Measurements from ENCODE around the gene JUP. TPM values are rescaled to one million over a fixed set of nuclear protein-coding genes. Genes with fewer than 3 reads are reported as not detected.
A peak's percentile ranks its signal among the peaks of the same experiment; 100 is the strongest.

The JUP gene
- total and polyA plus RNA-seq, 2 of the 13 experiments (the other 11 are each of a cell fraction or from before 2014, with no cell fraction given) = 12.1 to 20.6 TPM

GRCh38 chr17:41816637-41817320, 30.3 kb upstream of the JUP start (continued):
- TF ChIP-seq ZNF275 (CRISPR knock-in tag; IDR thresholded peaks at IDR 0.05; ENCODE audit: borderline replicate concordance) (no peak), CENPX (CRISPR knock-in tag; IDR thresholded peaks at IDR 0.05) (no peak), ZBTB25 (CRISPR knock-in tag; IDR thresholded peaks at IDR 0.05) (no peak), RERE (CRISPR knock-in tag; IDR thresholded peaks at IDR 0.05; ENCODE audit: low read depth) (no peak), HNRNPUL1 (IDR thresholded peaks at IDR 0.05; ENCODE audit: low read depth, low read length) (no peak), FOXP1 (IDR thresholded peaks at IDR 0.05) (no peak), FOXP1 (CRISPR knock-in tag; IDR thresholded peaks at IDR 0.05) (no peak), ZBTB38 (CRISPR knock-in tag; IDR thresholded peaks at IDR 0.05) (0 out of 2 replicates have a peak, but pooled peaks have one; percentile 34), ZNF792 (CRISPR knock-in tag; IDR thresholded peaks at IDR 0.05) (no peak), BATF2 (CRISPR knock-in tag; IDR thresholded peaks at IDR 0.05) (0 out of 2 replicates have a peak, but pooled peaks have one; percentile 41), MYNN (CRISPR knock-in tag; IDR thresholded peaks at IDR 0.05; ENCODE audit: low read depth) (no peak), HMGXB4 (CRISPR knock-in tag; IDR thresholded peaks at IDR 0.05; ENCODE audit: borderline replicate concordance in 1 of 2, low read depth in 1 of 2) (no peak), AGO2 (optimal IDR thresholded peaks at IDR 0.05; ENCODE audit: low read depth, low read length) (peak; percentile 83), LBX2 (CRISPR knock-in tag; IDR thresholded peaks at IDR 0.05; ENCODE audit: borderline replicate concordance) (peak; percentile 58; the same call in 1 of the 2 replicates), MAFK (conservative IDR thresholded peaks at IDR 0.05 in 1 of 2, IDR thresholded peaks at IDR 0.05 in 1 of 2; ENCODE audit: low read length in 2 of 2) (no peak), ATF4 (CRISPR knock-in tag; IDR thresholded peaks at IDR 0.05) (no peak), RBFOX2 (IDR thresholded peaks at IDR 0.05; ENCODE audit: low read depth, low read length) (peak; percentile 62)
